GM18508 (cell line): ENCODE results near the gene PNN.

Experiments
- ATAC-seq: cut with Tn5 transposase; IDR thresholded peaks from one replicate; pipeline ENCODE4 v1.9.1; 2021; ENCODE audit warnings: moderate number of reproducible peaks; ENCODE audit not compliant: insufficient read depth, unreplicated experiment

The PNN gene

DNA sequence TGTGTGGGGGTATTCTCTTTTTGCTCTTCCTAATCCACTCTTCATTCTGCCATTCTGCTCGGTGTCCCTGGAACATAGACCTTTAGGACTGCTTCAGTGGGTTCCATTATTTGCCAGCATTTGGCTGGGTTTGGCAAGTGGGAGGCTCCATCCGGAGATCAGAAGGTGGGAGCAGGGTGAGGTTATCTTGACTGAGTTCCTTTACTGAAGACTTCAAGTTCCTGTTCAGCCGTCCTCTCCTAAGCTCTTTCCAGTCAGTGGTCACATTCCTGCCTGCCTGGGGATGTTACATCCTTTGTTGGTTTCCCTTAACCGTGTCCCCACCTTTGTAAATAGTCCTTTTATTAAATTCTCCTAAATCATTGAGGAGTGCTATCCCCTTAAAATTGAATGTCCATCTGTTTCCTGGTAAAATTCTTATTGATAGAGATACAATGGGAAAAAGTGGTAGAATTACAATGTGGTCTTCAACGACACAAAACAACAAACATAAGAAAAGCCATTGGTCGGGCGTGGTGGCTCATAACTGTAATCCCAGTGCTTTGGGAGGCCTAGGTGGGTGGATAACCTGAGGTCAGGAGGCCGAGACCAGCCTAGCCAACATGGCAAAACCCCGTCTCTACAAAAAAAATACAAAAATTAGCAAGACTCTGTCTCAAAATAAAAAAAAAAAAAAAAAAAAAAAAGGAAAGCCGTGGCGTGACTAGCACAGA lies 53.6 kb downstream of the PNN start:
- ATAC-seq: no peak

GRCh38 chr14:39229222-39229543 lies 54.1 kb downstream of the PNN start:
- ATAC-seq: no peak

DNA sequence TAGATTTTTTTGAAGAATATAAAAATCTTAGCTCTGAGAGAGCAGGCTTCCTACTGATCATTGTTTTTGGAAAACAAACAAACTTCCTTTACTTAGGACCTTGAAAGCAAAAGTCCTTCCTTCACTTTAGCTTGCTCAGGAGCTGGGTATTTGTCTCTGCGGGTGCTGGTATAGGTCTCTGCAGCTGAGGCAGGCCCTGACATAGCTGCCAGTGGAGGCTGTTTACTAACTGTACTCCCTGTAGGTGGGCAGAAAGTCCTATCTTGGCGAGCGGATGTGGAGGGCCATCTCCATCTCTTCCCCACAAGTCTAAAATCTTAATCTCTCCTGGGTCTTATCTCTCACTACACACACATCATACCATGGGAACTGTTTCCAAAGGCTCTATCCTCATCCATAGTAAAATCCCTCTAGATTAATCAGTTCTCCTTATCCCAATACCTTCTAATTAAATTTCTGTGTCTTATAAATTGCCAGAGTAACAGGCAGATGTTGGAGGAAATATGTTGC lies 54.6 kb downstream of the PNN start:
- ATAC-seq: no peak

- ATAC-seq: no peak
These were observed 55.5 kb downstream of the PNN start for GRCh38 chr14:39230416-39231035.

GRCh38 chr14:39231751-39232553 lies 56.9 kb downstream of the PNN start:
- peak; percentile 75 for ATAC-seq
